Measurements from ENCODE around the gene PAQR7.
A peak's percentile ranks its signal among the peaks of the same experiment; 100 is the strongest.

PAQR7 gene

DNA sequence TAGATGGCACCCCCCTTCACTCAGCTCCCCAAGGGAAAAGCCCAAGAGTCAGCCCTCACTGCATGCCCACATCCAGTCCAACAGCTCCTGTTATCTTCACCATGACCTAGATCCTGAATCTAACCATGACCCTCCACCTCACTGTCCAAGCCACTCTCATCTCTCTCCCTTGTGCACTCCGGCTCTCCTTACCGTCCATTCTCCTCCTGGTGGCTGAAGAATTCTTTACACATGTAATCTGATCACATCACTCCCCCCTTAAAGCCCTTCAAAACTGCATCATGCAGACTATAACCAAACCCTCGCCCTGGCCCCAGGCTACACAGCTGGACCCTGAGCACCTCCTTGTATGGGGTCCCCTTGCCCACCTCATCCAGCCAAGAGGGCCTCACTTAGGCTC lies 14.0 kb upstream of the PAQR7 start:
- CTCF ChIA-PET: interaction anchor here (0.6 kb wide), 1 partner anchor 247 kb away, joined by 3 read pairs; no protein-coding TSS in a partner anchor
- POLR2A ChIA-PET (ENCODE audit: low non-redundant PET): interaction anchor here (0.6 to 4.3 kb wide), 2 partner anchors 11 to 14 kb away, joined by 13 to 18 read pairs; partner anchors contain the start of gene PAQR7
- TF ChIP-seq, protein P1, sequence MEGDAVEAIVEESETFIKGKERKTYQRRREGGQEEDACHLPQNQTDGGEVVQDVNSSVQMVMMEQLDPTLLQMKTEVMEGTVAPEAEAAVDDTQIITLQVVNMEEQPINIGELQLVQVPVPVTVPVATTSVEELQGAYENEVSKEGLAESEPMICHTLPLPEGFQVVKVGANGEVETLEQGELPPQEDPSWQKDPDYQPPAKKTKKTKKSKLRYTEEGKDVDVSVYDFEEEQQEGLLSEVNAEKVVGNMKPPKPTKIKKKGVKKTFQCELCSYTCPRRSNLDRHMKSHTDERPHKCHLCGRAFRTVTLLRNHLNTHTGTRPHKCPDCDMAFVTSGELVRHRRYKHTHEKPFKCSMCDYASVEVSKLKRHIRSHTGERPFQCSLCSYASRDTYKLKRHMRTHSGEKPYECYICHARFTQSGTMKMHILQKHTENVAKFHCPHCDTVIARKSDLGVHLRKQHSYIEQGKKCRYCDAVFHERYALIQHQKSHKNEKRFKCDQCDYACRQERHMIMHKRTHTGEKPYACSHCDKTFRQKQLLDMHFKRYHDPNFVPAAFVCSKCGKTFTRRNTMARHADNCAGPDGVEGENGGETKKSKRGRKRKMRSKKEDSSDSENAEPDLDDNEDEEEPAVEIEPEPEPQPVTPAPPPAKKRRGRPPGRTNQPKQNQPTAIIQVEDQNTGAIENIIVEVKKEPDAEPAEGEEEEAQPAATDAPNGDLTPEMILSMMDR (conservative IDR thresholded peaks at IDR 0.05; ENCODE audit: low read depth): no peak
- DNase-seq (ENCODE audit: low spot score): no peak
- H3K27ac ChIP-seq: peak overlapping the region; percentile 99

DNA sequence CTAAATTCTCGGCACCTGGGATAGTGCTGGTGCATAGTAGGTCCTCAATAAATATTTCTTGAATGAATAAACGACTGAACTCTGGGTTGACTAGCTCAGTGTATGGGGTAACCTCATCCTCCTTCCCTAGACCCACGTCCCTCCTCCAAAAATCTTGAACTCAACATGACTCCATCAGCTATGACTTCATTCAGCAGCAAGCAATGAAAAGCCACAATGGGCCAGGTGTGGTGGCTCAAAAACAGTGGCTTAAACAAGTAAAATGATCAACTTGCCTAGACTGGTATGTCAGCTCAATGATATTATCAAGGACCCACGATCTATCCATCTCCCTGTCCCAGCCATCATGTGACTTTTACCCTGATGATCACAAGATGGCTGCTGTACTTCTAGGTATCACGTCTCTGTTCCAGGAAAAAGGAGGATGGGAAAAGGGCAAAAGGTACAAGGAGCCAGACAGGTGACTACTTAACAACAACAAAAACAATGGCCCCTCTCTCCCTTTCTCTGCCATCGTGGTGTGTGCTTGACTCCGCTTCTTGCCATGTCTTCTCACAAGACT lies 13.0 kb upstream of the PAQR7 start:
- H3K27ac ChIP-seq: no peak overlapping the region
- CTCF ChIA-PET: no interaction called here
- DNase-seq (ENCODE audit: low spot score): no peak
- POLR2A ChIA-PET (ENCODE audit: low non-redundant PET): no interaction called here
- TF ChIP-seq, protein P1 (conservative IDR thresholded peaks at IDR 0.05; ENCODE audit: low read depth): no peak

DNA sequence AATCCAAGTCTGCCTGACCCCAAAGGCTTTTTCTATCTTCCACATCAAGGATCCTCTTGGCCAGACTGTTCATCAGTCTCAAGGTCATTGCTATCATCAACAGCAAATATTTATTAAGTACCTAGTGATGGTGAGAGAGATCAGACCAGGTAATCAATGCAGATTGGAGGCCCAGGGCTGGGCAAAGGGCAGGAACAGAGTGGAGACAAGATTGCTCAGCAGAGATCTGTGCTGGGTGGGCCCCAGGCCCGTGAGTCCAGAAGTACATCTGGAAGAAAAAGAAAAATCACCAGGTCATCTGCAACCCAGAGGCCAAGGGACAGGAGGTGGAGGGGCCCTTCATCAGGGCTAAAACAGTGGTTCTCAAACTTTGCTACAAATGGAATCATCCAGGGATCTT lies 10.1 kb upstream of the PAQR7 start:
- TF ChIP-seq, protein P1 (conservative IDR thresholded peaks at IDR 0.05; ENCODE audit: low read depth): no peak
- ChIA-PET POLR2A (ENCODE audit: low non-redundant PET) (no interaction called here), CTCF (no interaction called here)
- DNase-seq (ENCODE audit: low spot score): no peak
- H3K27ac ChIP-seq: no peak overlapping the region

DNA sequence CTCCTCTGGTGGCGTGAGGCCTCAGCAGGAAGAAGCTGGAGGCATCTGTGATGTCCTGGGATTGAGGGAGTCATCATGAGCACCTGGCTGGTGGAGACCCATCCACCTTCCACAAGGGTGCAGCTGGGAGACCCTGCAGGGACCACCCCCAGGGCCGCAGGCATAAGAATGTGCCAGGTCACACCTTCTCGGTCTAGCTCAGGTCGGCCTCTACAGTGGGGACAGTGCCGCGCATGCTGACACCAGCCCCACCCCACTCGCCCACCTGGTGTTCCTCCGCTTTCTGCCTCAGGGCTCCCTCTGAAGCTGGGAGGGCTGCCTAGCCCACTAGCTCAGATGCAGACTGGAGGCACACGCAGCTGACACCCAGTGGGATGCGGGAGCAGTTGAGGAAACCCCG lies 5.8 kb upstream of the PAQR7 start:
- no peak for DNase-seq (ENCODE audit: low spot score)
- CTCF ChIA-PET: interaction anchor here (0.6 to 0.7 kb wide), 2 partner anchors 24 to 34 kb away, joined by 3 to 5 read pairs; no protein-coding TSS in a partner anchor
- 0 out of 2 replicates have a peak overlapping the region, but pooled peaks have one; percentile 1 for H3K27ac ChIP-seq
- POLR2A ChIA-PET (ENCODE audit: low non-redundant PET): no interaction called here
- TF ChIP-seq, protein P1 (conservative IDR thresholded peaks at IDR 0.05; ENCODE audit: low read depth): no peak

DNA sequence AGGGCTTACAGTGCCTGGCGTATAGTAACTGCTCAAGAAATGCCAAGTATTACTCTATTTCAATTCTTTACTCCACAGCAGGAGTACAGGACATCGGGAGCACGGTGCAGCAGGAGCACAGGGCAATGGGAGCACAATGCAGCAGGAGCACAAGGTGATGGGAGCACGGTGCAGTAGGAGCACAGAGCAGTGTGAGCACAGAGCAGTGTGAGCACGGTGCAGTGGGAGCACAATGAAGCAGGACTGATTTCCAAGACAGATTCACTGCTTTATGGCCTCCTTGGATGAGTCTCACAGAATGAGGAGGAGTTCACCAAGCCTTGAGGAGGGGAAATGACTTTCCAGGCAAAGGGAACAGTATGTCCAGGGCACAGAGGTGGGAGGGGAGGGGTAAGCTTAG lies 5.0 kb upstream of the PAQR7 start:
- no peak overlapping the region for H3K27ac ChIP-seq
- ChIA-PET CTCF (interaction anchor here (0.7 kb wide), 1 partner anchor 35 kb away, joined by 5 read pairs; no protein-coding TSS in a partner anchor), POLR2A (ENCODE audit: low non-redundant PET) (no interaction called here)
- no peak for DNase-seq (ENCODE audit: low spot score)
- TF ChIP-seq, protein P1 (conservative IDR thresholded peaks at IDR 0.05; ENCODE audit: low read depth): no peak

DNA sequence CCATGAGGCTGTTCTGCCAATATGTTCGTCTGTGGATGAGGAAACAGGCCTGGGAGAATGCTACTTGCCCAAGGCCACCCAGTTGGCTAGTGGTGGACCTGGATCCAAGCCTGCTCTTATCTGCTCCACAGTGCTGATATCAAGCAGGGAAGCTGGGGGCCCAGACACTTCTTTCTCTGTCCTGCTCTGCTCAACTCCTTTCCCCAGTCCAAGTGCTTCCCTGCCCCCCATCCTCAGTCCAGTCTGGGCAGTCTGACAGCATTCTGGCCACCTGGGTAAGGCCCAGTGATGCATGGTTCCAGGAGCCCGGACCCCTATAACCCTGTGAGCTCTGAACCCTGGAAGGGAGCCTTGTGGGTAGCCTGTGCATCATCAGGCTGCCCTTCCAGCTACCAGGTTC lies 4.2 kb upstream of the PAQR7 start:
- TF ChIP-seq, protein P1 (conservative IDR thresholded peaks at IDR 0.05; ENCODE audit: low read depth): no peak
- no peak overlapping the region for H3K27ac ChIP-seq
- ChIA-PET POLR2A (ENCODE audit: low non-redundant PET) (no interaction called here), CTCF (no interaction called here)
- DNase-seq (ENCODE audit: low spot score): no peak

All from RWPE1 (cell line).